ENCODE results near the gene KIAA0586.
"Not testable (repeated sequence)": the region's sequence is repeated elsewhere in the genome, so short reads cannot be mapped to it uniquely, and the experiment has no call there.

DNA sequence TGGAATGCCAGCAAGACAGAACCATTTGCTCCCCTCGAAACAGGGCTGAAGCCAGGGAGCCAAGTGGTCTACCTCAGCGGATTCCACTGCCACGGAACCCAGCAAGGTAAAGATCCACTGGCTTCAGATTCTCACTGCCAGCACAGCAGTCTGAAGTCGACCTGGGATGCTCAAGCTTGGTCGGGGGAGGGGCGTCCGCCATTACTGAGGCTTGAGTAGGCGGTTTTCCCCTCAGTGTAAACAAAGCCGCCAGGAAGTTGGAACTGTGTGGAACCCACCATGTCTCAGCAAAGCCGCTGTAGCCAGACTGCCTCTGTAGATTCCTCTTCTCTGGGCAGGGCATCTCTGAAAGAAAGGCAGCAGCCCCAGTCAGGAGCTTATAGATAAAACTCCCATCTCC, 98.2 kb downstream of the KIAA0586 start:
- TF ChIP-seq SUZ12 (IDR thresholded peaks at IDR 0.05); NFRKB (IDR thresholded peaks at IDR 0.05); TARDBP (IDR thresholded peaks at IDR 0.05); LEF1 (IDR thresholded peaks at IDR 0.05; ENCODE audit: borderline replicate concordance); HDGF (IDR thresholded peaks at IDR 0.05; ENCODE audit: borderline replicate concordance); FOXK2 (IDR thresholded peaks at IDR 0.05); ELF4 (IDR thresholded peaks at IDR 0.05); SP1 (IDR thresholded peaks at IDR 0.05); BHLHE40 (IDR thresholded peaks at IDR 0.05; ENCODE audit: borderline replicate concordance); FOXM1 (IDR thresholded peaks at IDR 0.05; ENCODE audit: borderline replicate concordance): not testable (repeated sequence)

Measured in HEK293T (cell line).